Measurements from ENCODE around the gene FAM3A.

- TF ChIP-seq CTCF (IDR thresholded peaks at IDR 0.05) (no peak), POLR2A (IDR thresholded peaks at IDR 0.05) (no peak)
Measured at GRCh38 chrX:154502098-154502497, 13.9 kb downstream of the FAM3A start.

Data from testis (tissue), 2 donors.